HepG2 (cell line): ENCODE results near the gene AGPAT2.

Experiments used
- BCL6 ChIP-seq: IDR thresholded peaks from 2 replicates; pipeline ENCODE4 v1.6.1; 2016; ENCODE audit warnings: missing genetic modification reagents, missing compliant biosample characterization
- BHLHE40 ChIP-seq: IDR thresholded peaks from 2 replicates; pipeline ENCODE4 v1.6.1; 2011; ENCODE audit warnings: low read length, improper control_type of control experiment
- DDIT3 ChIP-seq: sonication (generic); formaldehyde crosslinking; IDR thresholded peaks from 2 replicates; pipeline ENCODE4 v1.4.0; 2020; ENCODE audit warnings: mild to moderate bottlenecking, missing genetic modification reagents
- MYC ChIP-seq: sonication (generic); formaldehyde crosslinking; IDR thresholded peaks from 2 replicates; pipeline ENCODE4 v1.9.0; 2021; ENCODE audit warnings: missing genetic modification reagents, borderline replicate concordance
- POLR2AphosphoS5 ChIP-seq: IDR thresholded peaks from 2 replicates; pipeline ENCODE4 v1.6.1; 2012; ENCODE audit warnings: low read depth, low read length
- STAT5B ChIP-seq: sonication (generic); formaldehyde crosslinking; IDR thresholded peaks from 2 replicates; pipeline ENCODE4 v1.4.0; 2020; ENCODE audit warnings: missing genetic modification reagents
- ZBTB43 ChIP-seq: sonication (generic); formaldehyde crosslinking; conservative IDR thresholded peaks from 2 replicates; pipeline ENCODE4 v1.4.0; 2020; ENCODE audit warnings: missing genetic modification reagents
- ZNF124 ChIP-seq: sonication (generic); formaldehyde crosslinking; IDR thresholded peaks from 2 replicates; pipeline ENCODE4 v1.4.0; 2020; ENCODE audit warnings: missing genetic modification reagents
- ZNF605 ChIP-seq: sonication (generic); formaldehyde crosslinking; IDR thresholded peaks from 2 replicates; pipeline ENCODE4 v1.8.0; 2022; ENCODE audit warnings: mild to moderate bottlenecking, missing genetic modification reagents
- TF ChIP-seq, protein P1 (sequence below): sonication (generic); formaldehyde crosslinking; IDR thresholded peaks from 2 replicates; pipeline ENCODE4 v1.5.0; 2020; ENCODE audit warnings: mild to moderate bottlenecking, missing genetic modification reagents, moderate library complexity
- TF ChIP-seq, protein P2 (sequence below): sonication (generic); formaldehyde crosslinking; IDR thresholded peaks from 2 replicates; pipeline ENCODE4 v1.4.0; 2020; ENCODE audit warnings: mild to moderate bottlenecking, missing genetic modification reagents, borderline replicate concordance

GRCh38 chr9:136710543-136710942 lies 23.3 kb upstream of the AGPAT2 start:
- TF ChIP-seq, protein P1, sequence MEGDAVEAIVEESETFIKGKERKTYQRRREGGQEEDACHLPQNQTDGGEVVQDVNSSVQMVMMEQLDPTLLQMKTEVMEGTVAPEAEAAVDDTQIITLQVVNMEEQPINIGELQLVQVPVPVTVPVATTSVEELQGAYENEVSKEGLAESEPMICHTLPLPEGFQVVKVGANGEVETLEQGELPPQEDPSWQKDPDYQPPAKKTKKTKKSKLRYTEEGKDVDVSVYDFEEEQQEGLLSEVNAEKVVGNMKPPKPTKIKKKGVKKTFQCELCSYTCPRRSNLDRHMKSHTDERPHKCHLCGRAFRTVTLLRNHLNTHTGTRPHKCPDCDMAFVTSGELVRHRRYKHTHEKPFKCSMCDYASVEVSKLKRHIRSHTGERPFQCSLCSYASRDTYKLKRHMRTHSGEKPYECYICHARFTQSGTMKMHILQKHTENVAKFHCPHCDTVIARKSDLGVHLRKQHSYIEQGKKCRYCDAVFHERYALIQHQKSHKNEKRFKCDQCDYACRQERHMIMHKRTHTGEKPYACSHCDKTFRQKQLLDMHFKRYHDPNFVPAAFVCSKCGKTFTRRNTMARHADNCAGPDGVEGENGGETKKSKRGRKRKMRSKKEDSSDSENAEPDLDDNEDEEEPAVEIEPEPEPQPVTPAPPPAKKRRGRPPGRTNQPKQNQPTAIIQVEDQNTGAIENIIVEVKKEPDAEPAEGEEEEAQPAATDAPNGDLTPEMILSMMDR (CRISPR knock-in tag), result no peak
- no peak for TF ChIP-seq POLR2AphosphoS5
- no peak for TF ChIP-seq ZNF605
- no peak for TF ChIP-seq BCL6 (CRISPR knock-in tag)
- TF ChIP-seq, protein P2, sequence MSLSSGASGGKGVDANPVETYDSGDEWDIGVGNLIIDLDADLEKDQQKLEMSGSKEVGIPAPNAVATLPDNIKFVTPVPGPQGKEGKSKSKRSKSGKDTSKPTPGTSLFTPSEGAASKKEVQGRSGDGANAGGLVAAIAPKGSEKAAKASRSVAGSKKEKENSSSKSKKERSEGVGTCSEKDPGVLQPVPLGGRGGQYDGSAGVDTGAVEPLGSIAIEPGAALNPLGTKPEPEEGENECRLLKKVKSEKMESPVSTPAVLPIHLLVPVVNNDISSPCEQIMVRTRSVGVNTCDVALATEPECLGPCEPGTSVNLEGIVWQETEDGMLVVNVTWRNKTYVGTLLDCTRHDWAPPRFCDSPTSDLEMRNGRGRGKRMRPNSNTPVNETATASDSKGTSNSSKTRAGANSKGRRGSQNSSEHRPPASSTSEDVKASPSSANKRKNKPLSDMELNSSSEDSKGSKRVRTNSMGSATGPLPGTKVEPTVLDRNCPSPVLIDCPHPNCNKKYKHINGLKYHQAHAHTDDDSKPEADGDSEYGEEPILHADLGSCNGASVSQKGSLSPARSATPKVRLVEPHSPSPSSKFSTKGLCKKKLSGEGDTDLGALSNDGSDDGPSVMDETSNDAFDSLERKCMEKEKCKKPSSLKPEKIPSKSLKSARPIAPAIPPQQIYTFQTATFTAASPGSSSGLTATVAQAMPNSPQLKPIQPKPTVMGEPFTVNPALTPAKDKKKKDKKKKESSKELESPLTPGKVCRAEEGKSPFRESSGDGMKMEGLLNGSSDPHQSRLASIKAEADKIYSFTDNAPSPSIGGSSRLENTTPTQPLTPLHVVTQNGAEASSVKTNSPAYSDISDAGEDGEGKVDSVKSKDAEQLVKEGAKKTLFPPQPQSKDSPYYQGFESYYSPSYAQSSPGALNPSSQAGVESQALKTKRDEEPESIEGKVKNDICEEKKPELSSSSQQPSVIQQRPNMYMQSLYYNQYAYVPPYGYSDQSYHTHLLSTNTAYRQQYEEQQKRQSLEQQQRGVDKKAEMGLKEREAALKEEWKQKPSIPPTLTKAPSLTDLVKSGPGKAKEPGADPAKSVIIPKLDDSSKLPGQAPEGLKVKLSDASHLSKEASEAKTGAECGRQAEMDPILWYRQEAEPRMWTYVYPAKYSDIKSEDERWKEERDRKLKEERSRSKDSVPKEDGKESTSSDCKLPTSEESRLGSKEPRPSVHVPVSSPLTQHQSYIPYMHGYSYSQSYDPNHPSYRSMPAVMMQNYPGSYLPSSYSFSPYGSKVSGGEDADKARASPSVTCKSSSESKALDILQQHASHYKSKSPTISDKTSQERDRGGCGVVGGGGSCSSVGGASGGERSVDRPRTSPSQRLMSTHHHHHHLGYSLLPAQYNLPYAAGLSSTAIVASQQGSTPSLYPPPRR (CRISPR knock-in tag), result no peak
- TF ChIP-seq ZNF124 (CRISPR knock-in tag), result no peak
- TF ChIP-seq MYC, result no peak
- no peak for TF ChIP-seq BHLHE40
- no peak for TF ChIP-seq STAT5B (CRISPR knock-in tag)
- no peak for TF ChIP-seq DDIT3
- no peak for TF ChIP-seq ZBTB43 (CRISPR knock-in tag)
